ENCODE measurements around the gene SOST.

GRCh38 chr17:43720311-43721060 lies 38.1 kb downstream of the SOST start:
- TF ChIP-seq, protein P1, sequence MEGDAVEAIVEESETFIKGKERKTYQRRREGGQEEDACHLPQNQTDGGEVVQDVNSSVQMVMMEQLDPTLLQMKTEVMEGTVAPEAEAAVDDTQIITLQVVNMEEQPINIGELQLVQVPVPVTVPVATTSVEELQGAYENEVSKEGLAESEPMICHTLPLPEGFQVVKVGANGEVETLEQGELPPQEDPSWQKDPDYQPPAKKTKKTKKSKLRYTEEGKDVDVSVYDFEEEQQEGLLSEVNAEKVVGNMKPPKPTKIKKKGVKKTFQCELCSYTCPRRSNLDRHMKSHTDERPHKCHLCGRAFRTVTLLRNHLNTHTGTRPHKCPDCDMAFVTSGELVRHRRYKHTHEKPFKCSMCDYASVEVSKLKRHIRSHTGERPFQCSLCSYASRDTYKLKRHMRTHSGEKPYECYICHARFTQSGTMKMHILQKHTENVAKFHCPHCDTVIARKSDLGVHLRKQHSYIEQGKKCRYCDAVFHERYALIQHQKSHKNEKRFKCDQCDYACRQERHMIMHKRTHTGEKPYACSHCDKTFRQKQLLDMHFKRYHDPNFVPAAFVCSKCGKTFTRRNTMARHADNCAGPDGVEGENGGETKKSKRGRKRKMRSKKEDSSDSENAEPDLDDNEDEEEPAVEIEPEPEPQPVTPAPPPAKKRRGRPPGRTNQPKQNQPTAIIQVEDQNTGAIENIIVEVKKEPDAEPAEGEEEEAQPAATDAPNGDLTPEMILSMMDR (IDR thresholded peaks at IDR 0.05; ENCODE audit: low read depth, low read length): no peak
- TF ChIP-seq EZH2phosphoT487 (IDR thresholded peaks at IDR 0.05; ENCODE audit: low read depth): no peak

Data from OCI-LY3 (cell line).